ENCODE results near the gene ZNF280A. TPM values are rescaled to one million over a fixed set of nuclear protein-coding genes. Genes with fewer than 3 reads are reported as not detected.
A peak's percentile ranks its signal among the peaks of the same experiment; 100 is the strongest.
"Not testable (repeated sequence)": the region's sequence is repeated elsewhere in the genome, so short reads cannot be mapped to it uniquely, and the experiment has no call there.

ZNF280A gene
- total RNA-seq, 2 donors from 2014 or later: not detected

DNA sequence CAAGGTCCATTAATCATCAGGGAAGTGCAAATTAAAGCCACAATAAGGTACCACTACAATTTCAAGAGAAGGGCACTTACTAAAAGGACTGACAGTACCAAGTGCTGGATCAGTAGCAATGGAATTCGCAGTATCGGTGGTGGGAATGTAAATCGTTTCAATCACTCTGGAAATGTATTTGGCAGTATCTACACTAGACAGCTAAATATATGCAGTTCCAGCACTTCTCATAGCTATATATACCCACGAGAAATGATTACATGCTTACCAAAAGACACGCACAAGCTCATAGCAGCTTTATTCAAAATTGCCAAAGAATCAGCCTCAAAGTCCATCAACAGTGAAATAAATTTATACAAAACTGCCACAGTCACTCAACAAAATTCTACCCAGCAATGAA, 7.1 kb downstream of the ZNF280A start:
- no peak overlapping the region for H3K27ac ChIP-seq
- H3K27me3 ChIP-seq: no peaks in the 10 kb centered on the region
- no peaks in the 10 kb centered on the region for H3K36me3 ChIP-seq
- no peak for DNase-seq (ENCODE audit: low spot score)
- TF ChIP-seq, protein P1, sequence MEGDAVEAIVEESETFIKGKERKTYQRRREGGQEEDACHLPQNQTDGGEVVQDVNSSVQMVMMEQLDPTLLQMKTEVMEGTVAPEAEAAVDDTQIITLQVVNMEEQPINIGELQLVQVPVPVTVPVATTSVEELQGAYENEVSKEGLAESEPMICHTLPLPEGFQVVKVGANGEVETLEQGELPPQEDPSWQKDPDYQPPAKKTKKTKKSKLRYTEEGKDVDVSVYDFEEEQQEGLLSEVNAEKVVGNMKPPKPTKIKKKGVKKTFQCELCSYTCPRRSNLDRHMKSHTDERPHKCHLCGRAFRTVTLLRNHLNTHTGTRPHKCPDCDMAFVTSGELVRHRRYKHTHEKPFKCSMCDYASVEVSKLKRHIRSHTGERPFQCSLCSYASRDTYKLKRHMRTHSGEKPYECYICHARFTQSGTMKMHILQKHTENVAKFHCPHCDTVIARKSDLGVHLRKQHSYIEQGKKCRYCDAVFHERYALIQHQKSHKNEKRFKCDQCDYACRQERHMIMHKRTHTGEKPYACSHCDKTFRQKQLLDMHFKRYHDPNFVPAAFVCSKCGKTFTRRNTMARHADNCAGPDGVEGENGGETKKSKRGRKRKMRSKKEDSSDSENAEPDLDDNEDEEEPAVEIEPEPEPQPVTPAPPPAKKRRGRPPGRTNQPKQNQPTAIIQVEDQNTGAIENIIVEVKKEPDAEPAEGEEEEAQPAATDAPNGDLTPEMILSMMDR (IDR thresholded peaks at IDR 0.05): no peak
- H3K9me3 ChIP-seq: peaks cover 0 to 20% of the 10 kb centered on the region in 2 donors
- H3K4me1 ChIP-seq: no peaks in the 10 kb centered on the region
- H3K4me3 ChIP-seq: no peak overlapping the region

DNA sequence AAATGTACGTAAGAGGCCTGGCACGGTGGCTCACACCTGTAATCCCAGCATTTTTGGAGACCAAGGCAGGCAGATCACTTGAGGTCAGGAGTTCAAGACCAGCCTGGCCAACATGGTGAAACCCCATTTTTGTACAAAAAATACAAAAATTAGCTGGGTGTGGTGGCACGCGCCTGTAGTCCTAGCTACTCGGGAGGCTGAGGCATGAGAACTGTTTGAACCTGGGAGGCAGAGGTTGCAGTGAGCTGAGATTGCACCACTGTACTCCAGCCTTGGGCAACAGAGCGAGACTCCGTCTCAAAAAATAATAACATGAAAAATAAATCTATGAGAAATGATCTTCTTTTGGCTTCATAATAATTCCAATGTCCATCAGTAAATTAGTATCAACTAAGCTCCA, 9.2 kb downstream of the ZNF280A start:
- not testable (repeated sequence) for H3K27me3 ChIP-seq; H3K36me3 ChIP-seq; DNase-seq (ENCODE audit: low spot score); H3K27ac ChIP-seq; H3K4me3 ChIP-seq; H3K4me1 ChIP-seq
- H3K9me3 ChIP-seq: peaks cover 0 to 20% of the 10 kb centered on the region in 2 donors

DNA sequence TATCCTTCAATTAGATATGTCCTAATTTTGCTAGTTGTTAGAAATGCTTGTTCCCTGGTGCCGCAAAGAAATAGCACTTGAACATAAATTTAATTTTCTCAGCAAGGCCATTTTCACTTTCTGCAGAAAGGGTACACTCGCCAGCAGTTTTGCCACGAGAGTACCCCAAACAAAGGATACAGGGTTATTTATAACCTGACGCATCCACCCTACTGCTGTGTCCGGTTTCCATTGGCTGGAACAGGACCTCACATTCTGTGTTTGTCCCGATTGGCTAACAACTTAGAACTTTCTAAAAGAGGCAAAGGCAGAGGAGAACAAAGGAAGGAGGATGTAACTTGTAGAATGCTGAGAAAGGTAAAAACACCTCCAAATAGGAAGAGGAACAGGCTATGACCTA, 10.2 kb downstream of the ZNF280A start:
- not testable (repeated sequence) for H3K36me3 ChIP-seq; H3K4me1 ChIP-seq; H3K27ac ChIP-seq; H3K4me3 ChIP-seq; DNase-seq (ENCODE audit: low spot score); H3K27me3 ChIP-seq
- H3K9me3 ChIP-seq: peaks cover 0 to 20% of the 10 kb centered on the region in 2 donors

DNA sequence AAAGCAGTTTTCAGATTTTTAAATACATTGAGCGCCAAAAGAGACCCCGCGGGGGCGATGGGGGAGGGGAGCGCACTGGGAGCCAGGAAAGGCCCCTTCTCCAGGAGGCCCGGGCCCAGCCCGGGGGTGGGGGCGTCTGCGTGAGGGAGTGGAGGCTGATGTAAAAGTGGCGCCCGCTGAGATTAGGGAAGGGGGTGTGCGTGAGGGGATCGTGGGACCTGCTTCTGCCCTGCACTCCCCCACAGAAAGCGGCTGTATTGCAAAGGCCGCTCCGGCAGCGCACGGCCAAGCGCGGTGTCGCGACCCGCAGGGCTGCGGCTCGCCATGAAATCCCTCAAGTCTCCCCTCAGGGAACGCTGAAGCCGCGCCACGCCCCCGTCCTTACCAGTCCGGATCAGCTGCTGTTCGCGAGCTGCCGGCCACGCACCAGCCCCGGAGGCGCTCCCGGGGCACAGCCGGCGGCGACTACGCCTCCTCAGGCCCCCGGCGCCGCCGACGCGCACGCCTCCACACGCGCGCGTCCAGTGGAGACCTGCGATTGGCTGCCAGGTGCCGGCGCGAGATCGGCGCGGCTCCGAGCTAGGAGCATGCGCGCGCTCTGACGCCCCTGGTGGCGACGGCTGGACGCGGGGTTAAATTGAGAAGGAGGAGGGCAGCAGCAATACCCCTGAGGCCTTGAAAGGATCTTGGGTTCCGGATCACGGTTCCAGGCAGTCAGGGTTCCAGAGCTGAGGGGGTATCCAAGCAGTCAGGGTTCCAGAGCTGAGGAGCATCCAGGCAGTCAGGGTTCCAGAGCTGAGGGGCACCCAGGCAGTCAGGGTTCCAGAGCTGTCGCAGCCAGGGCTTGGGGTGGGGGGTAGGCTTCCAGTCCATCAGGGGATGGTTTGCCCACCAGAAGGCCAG, 11.5 kb downstream of the ZNF280A start, which contains the start of gene ZNF280B:
Gene ZNF280B (minus strand): TSS at position 469 of the 903 bp plus-strand sequence. CDS start 19,344 bp downstream, outside the sequence.
- Histone ChIP-seq H3K27ac (no peak within 1 kb of the TSS), H3K9me3 (peaks cover 0 to 20% of the 10 kb centered on the region in 2 donors), H3K27me3 (no peaks in the 10 kb centered on the region), H3K4me3 (peak within 1 kb of the TSS; percentile 41 to 50), H3K4me1 (no peaks in the 10 kb centered on the region), H3K36me3 (no peaks in the 10 kb centered on the region)
- TF ChIP-seq, protein P1 (IDR thresholded peaks at IDR 0.05): peak in 1 of 2 donors; percentile 57
- DNase-seq (ENCODE audit: low spot score): no peak

DNA sequence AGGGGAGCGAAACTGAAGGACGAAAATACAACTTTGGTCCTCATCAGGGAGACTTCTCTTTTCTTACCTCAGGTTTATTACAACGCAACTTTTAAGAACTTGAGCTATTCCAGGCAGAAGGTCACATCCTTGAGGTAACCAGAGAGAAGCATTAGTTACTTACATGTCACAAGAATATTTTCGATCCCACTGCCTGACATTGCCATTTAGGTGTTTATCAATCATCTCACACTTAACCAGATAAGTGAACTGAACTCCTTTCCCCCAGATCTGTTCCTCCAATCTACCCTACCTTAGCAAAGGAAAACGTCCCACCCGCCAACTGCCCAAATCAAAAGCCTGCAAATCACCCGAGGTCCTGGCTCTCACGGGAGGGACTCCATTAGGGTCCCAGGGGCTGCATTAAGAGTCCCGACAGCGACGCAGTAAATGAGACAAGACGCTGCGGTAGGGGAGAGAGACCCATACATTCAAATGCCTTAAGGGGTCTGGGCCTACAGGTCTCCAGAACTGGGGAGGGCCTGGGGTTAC, 12.3 kb downstream of the ZNF280A start:
- no peaks in the 10 kb centered on the region for H3K36me3 ChIP-seq
- H3K27me3 ChIP-seq: no peaks in the 10 kb centered on the region
- H3K9me3 ChIP-seq: peaks cover 0 to 20% of the 10 kb centered on the region in 2 donors
- TF ChIP-seq, protein P1 (IDR thresholded peaks at IDR 0.05): no peak
- no peaks in the 10 kb centered on the region for H3K4me1 ChIP-seq
- H3K27ac ChIP-seq: no peak overlapping the region
- peak overlapping the region; percentile 41 to 50 for H3K4me3 ChIP-seq
- no peak for DNase-seq (ENCODE audit: low spot score)

DNA sequence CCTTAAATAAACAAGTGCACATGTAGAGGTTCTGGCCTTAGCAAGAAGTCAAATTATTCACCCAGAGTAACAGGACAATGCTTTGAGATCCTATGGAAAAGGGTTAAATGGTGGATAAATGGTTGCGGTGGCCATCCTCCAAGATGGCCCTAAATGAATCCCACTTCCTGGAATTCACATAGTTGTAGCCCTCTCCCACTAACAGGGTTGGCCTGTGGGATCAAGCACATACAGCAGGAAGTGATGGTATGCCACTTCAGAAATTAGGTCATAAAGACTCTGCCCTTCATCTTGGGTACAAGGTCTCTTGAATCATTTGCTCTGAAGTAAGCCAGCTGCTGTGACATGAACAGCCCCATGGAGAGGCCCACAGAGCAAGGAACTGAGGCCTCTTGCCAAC, 13.3 kb downstream of the ZNF280A start:
- Histone ChIP-seq H3K27me3 (no peaks in the 10 kb centered on the region), H3K27ac (no peak overlapping the region), H3K36me3 (no peaks in the 10 kb centered on the region), H3K4me1 (no peaks in the 10 kb centered on the region), H3K9me3 (peaks cover 0 to 20% of the 10 kb centered on the region in 2 donors), H3K4me3 (no peak overlapping the region)
- DNase-seq (ENCODE audit: low spot score): no peak
- TF ChIP-seq, protein P1 (IDR thresholded peaks at IDR 0.05): no peak
